SK-N-SH treated with all-trans-retinoic acid at 6 μM for 48 hours (cell line): ENCODE data around the gene PSMG4.

Experiments used
- ATAC-seq: fragments of 200-7000 bp; cut with Tn5 transposase; 3 replicates; pipeline ENCODE4 v1.9.1; 2020; ENCODE audit warnings: mild to moderate bottlenecking, moderate library complexity
- BACH2 ChIP-seq: fragments of 250-450 bp; sonication (Bioruptor Pico); IDR thresholded peaks from 2 replicates; pipeline ENCODE4 v1.9.0; 2021; ENCODE audit warnings: mild to moderate bottlenecking, borderline replicate concordance
- CREB5 ChIP-seq: fragments of 250-450 bp; sonication (Bioruptor Pico); IDR thresholded peaks from 2 replicates; pipeline ENCODE4 v1.5.1; 2020; ENCODE audit warnings: low read depth, mild to moderate bottlenecking, moderate library complexity
- CSDC2 ChIP-seq: fragments of 250-450 bp; sonication (Bioruptor Pico); IDR thresholded peaks from 2 replicates; pipeline ENCODE4 v1.5.0; 2020; ENCODE audit warnings: mild to moderate bottlenecking, moderate library complexity
- CSRNP3 ChIP-seq: fragments of 250-450 bp; sonication (Bioruptor Pico); IDR thresholded peaks from 2 replicates; pipeline ENCODE4 v1.5.1; 2021; ENCODE audit warnings: mild to moderate bottlenecking, moderate library complexity
- ISL1 ChIP-seq: fragments of 250-450 bp; sonication (Bioruptor Pico); IDR thresholded peaks from 2 replicates; pipeline ENCODE4 v2.1.2; 2022; ENCODE audit warnings: mild to moderate bottlenecking, moderate library complexity
- OSR1 ChIP-seq: fragments of 250-450 bp; sonication (Bioruptor Pico); IDR thresholded peaks from 2 replicates; pipeline ENCODE4 v1.8.0; 2022; ENCODE audit warnings: moderate library complexity, mild to moderate bottlenecking, inconsistent platforms
- POU6F1 ChIP-seq: fragments of 250-450 bp; sonication (Bioruptor Pico); IDR thresholded peaks from 2 replicates; pipeline ENCODE4 v1.8.0; 2021; ENCODE audit warnings: low read depth, mild to moderate bottlenecking, moderate library complexity, borderline replicate concordance
- RARB ChIP-seq: fragments of 250-450 bp; sonication (Bioruptor Pico); IDR thresholded peaks from 2 replicates; pipeline ENCODE4 v1.8.0; 2021; ENCODE audit warnings: mild to moderate bottlenecking, moderate library complexity
- SNAI2 ChIP-seq: fragments of 250-450 bp; sonication (Bioruptor Pico); IDR thresholded peaks from 2 replicates; pipeline ENCODE4 v1.5.0; 2020; ENCODE audit warnings: mild to moderate bottlenecking, moderate library complexity
- ZC3H10 ChIP-seq: fragments of 250-450 bp; sonication (Bioruptor Pico); IDR thresholded peaks from 2 replicates; pipeline ENCODE4 v1.5.1; 2021; ENCODE audit warnings: mild to moderate bottlenecking, moderate library complexity
- ZFP3 ChIP-seq: fragments of 250-450 bp; sonication (Bioruptor Pico); IDR thresholded peaks from 2 replicates; pipeline ENCODE4 v1.5.0; 2020; ENCODE audit warnings: mild to moderate bottlenecking, moderate library complexity
- ZNF565 ChIP-seq: fragments of 450-650 bp; formaldehyde crosslinking; conservative IDR thresholded peaks from 2 replicates; pipeline ENCODE4 v1.5.0; 2020; ENCODE audit warnings: low read depth, mild to moderate bottlenecking, moderate library complexity
- ZNF70 ChIP-seq: fragments of 450-650 bp; formaldehyde crosslinking; IDR thresholded peaks from 2 replicates; pipeline ENCODE4 v1.5.0; 2020; ENCODE audit warnings: mild to moderate bottlenecking, moderate library complexity
- ZNF8 ChIP-seq: fragments of 450-650 bp; formaldehyde crosslinking; IDR thresholded peaks from 2 replicates; pipeline ENCODE4 v1.5.0; 2020; ENCODE audit warnings: mild to moderate bottlenecking, moderate library complexity

Gene PSMG4

GRCh38 chr6:3315841-3316240 is 57.1 kb downstream of the PSMG4 start:
- no peak for TF ChIP-seq CSRNP3 (CRISPR knock-in tag)
- no peak for TF ChIP-seq ISL1 (CRISPR knock-in tag)
- no peak for TF ChIP-seq ZC3H10 (CRISPR knock-in tag)
- no peak for TF ChIP-seq POU6F1 (CRISPR knock-in tag)
- TF ChIP-seq ZNF8 (CRISPR knock-in tag) = no peak
- no peak for TF ChIP-seq SNAI2 (CRISPR knock-in tag)
- ATAC-seq = no peak

GRCh38 chr6:3316331-3316730 is 57.6 kb downstream of the PSMG4 start:
- TF ChIP-seq BACH2 (CRISPR knock-in tag) (no peak), CREB5 (CRISPR knock-in tag) (no peak), ZNF70 (no peak), CSRNP3 (CRISPR knock-in tag) (no peak), ZNF8 (CRISPR knock-in tag) (no peak), OSR1 (no peak), ISL1 (CRISPR knock-in tag) (no peak), RARB (CRISPR knock-in tag) (no peak), ZFP3 (no peak), ZC3H10 (CRISPR knock-in tag) (no peak), POU6F1 (CRISPR knock-in tag) (no peak)
- ATAC-seq = no peak

GRCh38 chr6:3316818-3317217 is 58.1 kb downstream of the PSMG4 start:
- no peak for ATAC-seq
- no peak for TF ChIP-seq ISL1 (CRISPR knock-in tag)
- TF ChIP-seq CREB5 (CRISPR knock-in tag) = no peak
- no peak for TF ChIP-seq ZNF8 (CRISPR knock-in tag)
- TF ChIP-seq OSR1 = no peak
- no peak for TF ChIP-seq CSDC2 (CRISPR knock-in tag)
- no peak for TF ChIP-seq ZNF565 (CRISPR knock-in tag)
- TF ChIP-seq RARB (CRISPR knock-in tag) = no peak
- TF ChIP-seq ZNF70 = no peak
